Peyer's patch (tissue), 4 donors: Measurements from ENCODE around the gene SORBS1.

Experiments used
- POLR2A ChIP-seq, 2 donors: fragments of 450-650 bp; IDR thresholded peaks; one replicate each; pipeline ENCODE4 v1.5.1; 2017; ENCODE audit warnings: antibody characterized with exemption in 2 of 2, mild to moderate bottlenecking in 2 of 2, moderate library complexity in 2 of 2
- TF ChIP-seq, protein P1 (sequence below), 6 experiments: fragments of 450-650 bp in 4 of 6; fragments of 200-600 bp in 2 of 6; sonication (generic) in 1 of 6; IDR thresholded peaks; one replicate each; pipeline ENCODE4 v1.5.1; 2017 to 2019; ENCODE audit warnings: antibody characterized with exemption in 6 of 6, mild to moderate bottlenecking in 3 of 6, moderate library complexity in 1 of 6

DNA sequence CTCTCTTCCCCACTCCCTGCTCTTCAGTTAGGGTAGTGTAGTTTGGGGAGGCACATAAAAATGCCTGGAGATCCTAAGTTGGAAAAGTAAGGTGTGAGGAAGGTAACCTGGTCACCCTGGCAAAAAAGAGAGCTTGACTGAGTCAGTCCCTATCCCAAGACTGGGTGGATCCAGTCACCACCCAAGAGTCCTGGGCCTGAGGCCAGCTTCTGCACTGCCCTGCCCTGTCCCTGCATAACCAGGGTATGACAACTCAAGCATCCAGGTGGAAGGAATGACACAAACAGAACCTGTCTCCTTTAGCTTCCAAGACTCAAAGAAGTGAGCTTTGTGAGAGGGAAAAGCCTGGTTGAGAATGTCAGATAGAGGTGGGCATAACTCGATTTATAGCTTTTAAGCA lies 26.9 kb upstream of the SORBS1 start:
- TF ChIP-seq, protein P1, sequence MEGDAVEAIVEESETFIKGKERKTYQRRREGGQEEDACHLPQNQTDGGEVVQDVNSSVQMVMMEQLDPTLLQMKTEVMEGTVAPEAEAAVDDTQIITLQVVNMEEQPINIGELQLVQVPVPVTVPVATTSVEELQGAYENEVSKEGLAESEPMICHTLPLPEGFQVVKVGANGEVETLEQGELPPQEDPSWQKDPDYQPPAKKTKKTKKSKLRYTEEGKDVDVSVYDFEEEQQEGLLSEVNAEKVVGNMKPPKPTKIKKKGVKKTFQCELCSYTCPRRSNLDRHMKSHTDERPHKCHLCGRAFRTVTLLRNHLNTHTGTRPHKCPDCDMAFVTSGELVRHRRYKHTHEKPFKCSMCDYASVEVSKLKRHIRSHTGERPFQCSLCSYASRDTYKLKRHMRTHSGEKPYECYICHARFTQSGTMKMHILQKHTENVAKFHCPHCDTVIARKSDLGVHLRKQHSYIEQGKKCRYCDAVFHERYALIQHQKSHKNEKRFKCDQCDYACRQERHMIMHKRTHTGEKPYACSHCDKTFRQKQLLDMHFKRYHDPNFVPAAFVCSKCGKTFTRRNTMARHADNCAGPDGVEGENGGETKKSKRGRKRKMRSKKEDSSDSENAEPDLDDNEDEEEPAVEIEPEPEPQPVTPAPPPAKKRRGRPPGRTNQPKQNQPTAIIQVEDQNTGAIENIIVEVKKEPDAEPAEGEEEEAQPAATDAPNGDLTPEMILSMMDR (IDR thresholded peaks at IDR 0.05) = no peak
- TF ChIP-seq POLR2A (IDR thresholded peaks at IDR 0.05) = no peak
